Rectal smooth muscle tissue (tissue), 1 donor: ENCODE results near the gene ALKBH3.

ENCODE experiments used
- H3K27ac ChIP-seq: one replicate; pipeline ENCODE4 v1.7.0; 2013; ENCODE audit warnings: low read depth, low read length, inconsistent platforms
- H3K27me3 ChIP-seq: one replicate; pipeline ENCODE4 v1.7.0; 2013; ENCODE audit warnings: low read length; ENCODE audit not compliant: control insufficient read depth, insufficient read depth
- H3K36me3 ChIP-seq: one replicate; pipeline ENCODE4 v1.7.0; 2013; ENCODE audit warnings: low read length; ENCODE audit not compliant: control insufficient read depth, insufficient read depth
- H3K4me1 ChIP-seq: one replicate; pipeline ENCODE4 v1.7.0; 2013; ENCODE audit warnings: low read length; ENCODE audit not compliant: control insufficient read depth, insufficient read depth
- H3K4me3 ChIP-seq: one replicate; pipeline ENCODE4 v1.7.0; 2013; ENCODE audit warnings: low read length
- H3K9ac ChIP-seq: one replicate; pipeline ENCODE4 v1.7.0; 2013; ENCODE audit warnings: low read length

Gene ALKBH3

GRCh38 chr11:43918662-43919061 lies 38.0 kb downstream of the ALKBH3 start:
- Histone ChIP-seq H3K36me3 (peaks cover 10% of the 10 kb centered on the region), H3K27ac (no peak overlapping the region), H3K9ac (no peak overlapping the region), H3K27me3 (no peaks in the 10 kb centered on the region), H3K4me1 (peaks cover 31% of the 10 kb centered on the region), H3K4me3 (no peak overlapping the region)

GRCh38 chr11:43919852-43920597 lies 39.4 kb downstream of the ALKBH3 start:
- Histone ChIP-seq H3K4me1 (peaks cover 40% of the 10 kb centered on the region), H3K27me3 (no peaks in the 10 kb centered on the region), H3K36me3 (peaks cover 10% of the 10 kb centered on the region), H3K4me3 (no peak overlapping the region), H3K9ac (no peak overlapping the region), H3K27ac (peak overlapping the region; percentile 56)

- Histone ChIP-seq H3K9ac (peak overlapping the region; percentile 6), H3K4me1 (peaks cover 40% of the 10 kb centered on the region)
Observed at GRCh38 chr11:43920598-43921419, 40.2 kb downstream of the ALKBH3 start.

GRCh38 chr11:43921561-43922294 lies 41.1 kb downstream of the ALKBH3 start:
- peaks cover 46% of the 10 kb centered on the region for H3K4me1 ChIP-seq
- no peaks in the 10 kb centered on the region for H3K27me3 ChIP-seq
- peak overlapping the region; percentile 30 for H3K4me3 ChIP-seq
- H3K36me3 ChIP-seq, result peaks cover 10% of the 10 kb centered on the region
- H3K27ac ChIP-seq, result peak overlapping the region; percentile 73
- H3K9ac ChIP-seq, result no peak overlapping the region

More at GRCh38 chr11:43920598-43921419, 40.2 kb downstream of the ALKBH3 start:
- peaks cover 10% of the 10 kb centered on the region for H3K36me3 ChIP-seq
- H3K27ac ChIP-seq, result peak overlapping the region; percentile 62
- H3K4me3 ChIP-seq, result no peak overlapping the region
- no peaks in the 10 kb centered on the region for H3K27me3 ChIP-seq

GRCh38 chr11:43922295-43922648 lies 41.6 kb downstream of the ALKBH3 start:
- peaks cover 46% of the 10 kb centered on the region for H3K4me1 ChIP-seq
- no peak overlapping the region for H3K9ac ChIP-seq
- peaks cover 10% of the 10 kb centered on the region for H3K36me3 ChIP-seq
- peak overlapping the region; percentile 9 for H3K4me3 ChIP-seq
- H3K27me3 ChIP-seq, result no peaks in the 10 kb centered on the region
- H3K27ac ChIP-seq, result peak overlapping the region; percentile 73

GRCh38 chr11:43922744-43923405 lies 42.2 kb downstream of the ALKBH3 start:
- H3K27ac ChIP-seq, result peak overlapping the region; percentile 73
- peaks cover 46% of the 10 kb centered on the region for H3K4me1 ChIP-seq
- H3K36me3 ChIP-seq, result peaks cover 10% of the 10 kb centered on the region
- no peaks in the 10 kb centered on the region for H3K27me3 ChIP-seq
- no peak overlapping the region for H3K9ac ChIP-seq
- no peak overlapping the region for H3K4me3 ChIP-seq

- Histone ChIP-seq H3K36me3 (peaks cover 10% of the 10 kb centered on the region), H3K27ac (peak overlapping the region; percentile 73), H3K4me1 (peaks cover 43% of the 10 kb centered on the region), H3K4me3 (no peak overlapping the region), H3K9ac (no peak overlapping the region), H3K27me3 (no peaks in the 10 kb centered on the region)
Observed at GRCh38 chr11:43923406-43924111, 42.9 kb downstream of the ALKBH3 start.

- Histone ChIP-seq H3K27me3 (no peaks in the 10 kb centered on the region), H3K4me3 (no peak overlapping the region), H3K9ac (no peak overlapping the region), H3K36me3 (peaks cover 10% of the 10 kb centered on the region), H3K27ac (peak overlapping the region; percentile 73), H3K4me1 (peaks cover 42% of the 10 kb centered on the region)
Observed at GRCh38 chr11:43924112-43924855, 43.7 kb downstream of the ALKBH3 start.

- Histone ChIP-seq H3K4me1 (peaks cover 39% of the 10 kb centered on the region), H3K27me3 (no peaks in the 10 kb centered on the region), H3K36me3 (peaks cover 7% of the 10 kb centered on the region), H3K4me3 (no peak overlapping the region), H3K27ac (peak overlapping the region; percentile 73), H3K9ac (no peak overlapping the region)
Observed at GRCh38 chr11:43925063-43925931, 44.7 kb downstream of the ALKBH3 start.

GRCh38 chr11:43925932-43926505 lies 45.4 kb downstream of the ALKBH3 start:
- Histone ChIP-seq H3K36me3 (peaks cover 3% of the 10 kb centered on the region), H3K4me1 (peaks cover 35% of the 10 kb centered on the region), H3K4me3 (no peak overlapping the region), H3K9ac (no peak overlapping the region), H3K27me3 (no peaks in the 10 kb centered on the region), H3K27ac (no peak overlapping the region)
